Mucosa of descending colon (tissue), 3 donors: ENCODE measurements around the gene ARHGAP26. TPM values are rescaled to one million over a fixed set of nuclear protein-coding genes. Genes with fewer than 3 reads are reported as not detected.
"Not testable (repeated sequence)": the region's sequence is repeated elsewhere in the genome, so short reads cannot be mapped to it uniquely, and the experiment has no call there.

Source experiments
- ATAC-seq: fragments of 200-7000 bp; cut with Tn5 transposase; one replicate; pipeline ENCODE4 v1.9.1; 2020; ENCODE audit warnings: mild to moderate bottlenecking, moderate library complexity
- DNase-seq, 3 donors: peaks; one replicate each; pipeline ENCODE4 v3.0.0-alpha.2; 2020
- H3K36me3 ChIP-seq: fragments of 200-600 bp; one replicate; pipeline ENCODE4 v1.8.0; 2021; ENCODE audit warnings: low read depth, mild to moderate bottlenecking
- H3K4me1 ChIP-seq: fragments of 200-600 bp; one replicate; pipeline ENCODE4 v1.8.0; 2021; ENCODE audit warnings: low read depth, mild to moderate bottlenecking
- H3K4me3 ChIP-seq: fragments of 200-600 bp; one replicate; pipeline ENCODE4 v1.8.0; 2021; ENCODE audit warnings: mild to moderate bottlenecking
- H3K9me3 ChIP-seq: fragments of 200-600 bp; one replicate; pipeline ENCODE4 v1.8.0; 2021; ENCODE audit warnings: mild to moderate bottlenecking
- intact Hi-C, 2 donors: fragments of 100-400 bp; cut with DNase I in 1 of 2; cut with micrococcal nuclease in 1 of 2; formaldehyde crosslinking; loops; one replicate each; pipeline versions ENCODE4 v1.11.0 to v1.11.1; 2022; cut with DNase I, micrococcal nuclease
- total RNA-seq, 3 donors: library from RNA; stranded (reverse); fragmentation: NEBNext Ultra II Directional in 2 of 3; extraction: Animal tissue kit (Norgen Biotek cat#: 25700) in 2 of 3; gene quantifications; one replicate each; pipeline versions ENCODE4 v1.2.1 to v1.2.4, GENCODE V29; 2021 to 2023
- TF ChIP-seq, protein P1 (sequence below): fragments of 200-600 bp; IDR thresholded peaks from one replicate; pipeline ENCODE4 v1.8.0; 2022; ENCODE audit warnings: antibody characterized with exemption, mild to moderate bottlenecking
- donor health status: DM: no; HTN: no; CAD: no; lungs with moderate emphysema.
- donor health status: DM: no; HTN: no; CAD: no.
- donor health status: DM: no; HTN: yes; CAD: no.

Gene ARHGAP26
- total RNA-seq, 3 donors from 2014 or later: 52.9 to 96.0 (median 67.8) TPM

DNA sequence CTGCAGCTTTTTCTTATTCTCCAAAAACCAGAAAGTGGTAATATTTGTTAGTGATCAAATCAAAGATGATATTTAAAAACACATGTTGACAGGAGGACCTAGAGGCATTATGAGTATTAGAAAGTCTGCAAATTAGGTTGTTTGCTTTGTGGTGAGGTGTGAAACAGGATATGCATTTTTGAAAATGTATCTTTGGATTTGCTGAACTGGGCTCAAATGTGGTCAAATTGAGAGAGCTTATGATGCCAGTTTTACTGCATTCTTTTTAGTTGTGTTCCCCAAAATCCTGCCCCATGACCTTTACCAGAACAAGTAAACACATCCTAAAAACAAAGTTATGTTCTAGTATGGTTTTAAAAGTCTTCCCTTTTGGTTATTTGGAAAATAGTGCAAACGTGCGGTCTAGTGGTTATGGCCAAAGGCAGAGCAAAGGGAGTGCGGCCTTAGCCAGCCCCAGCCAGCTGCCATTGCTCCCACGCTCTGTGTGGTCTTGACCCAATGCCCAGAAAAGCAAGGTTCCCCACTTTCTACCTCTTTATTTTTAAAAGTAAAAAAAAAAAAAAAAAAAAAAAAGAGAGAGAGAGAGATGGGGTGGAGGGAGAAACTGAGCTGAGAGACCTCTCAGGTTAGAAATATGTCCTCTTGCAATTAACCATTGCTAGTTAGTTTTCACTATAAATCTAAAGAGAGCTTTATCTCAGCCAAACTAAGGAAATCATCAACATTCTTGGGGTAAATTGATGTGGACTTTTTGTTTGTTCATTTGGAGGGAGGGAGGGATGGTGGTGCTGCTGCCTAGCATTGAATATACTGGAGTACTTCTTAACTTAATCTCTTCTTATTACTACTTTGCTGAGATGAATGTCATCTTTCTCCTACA, 176.6 kb downstream of the ARHGAP26 start:
- Histone ChIP-seq H3K4me1 (no peaks in the 10 kb centered on the region), H3K4me3 (no peak overlapping the region), H3K36me3 (no peaks in the 10 kb centered on the region), H3K9me3 (no peaks in the 10 kb centered on the region)
- no peak for ATAC-seq
- TF ChIP-seq, protein P1, sequence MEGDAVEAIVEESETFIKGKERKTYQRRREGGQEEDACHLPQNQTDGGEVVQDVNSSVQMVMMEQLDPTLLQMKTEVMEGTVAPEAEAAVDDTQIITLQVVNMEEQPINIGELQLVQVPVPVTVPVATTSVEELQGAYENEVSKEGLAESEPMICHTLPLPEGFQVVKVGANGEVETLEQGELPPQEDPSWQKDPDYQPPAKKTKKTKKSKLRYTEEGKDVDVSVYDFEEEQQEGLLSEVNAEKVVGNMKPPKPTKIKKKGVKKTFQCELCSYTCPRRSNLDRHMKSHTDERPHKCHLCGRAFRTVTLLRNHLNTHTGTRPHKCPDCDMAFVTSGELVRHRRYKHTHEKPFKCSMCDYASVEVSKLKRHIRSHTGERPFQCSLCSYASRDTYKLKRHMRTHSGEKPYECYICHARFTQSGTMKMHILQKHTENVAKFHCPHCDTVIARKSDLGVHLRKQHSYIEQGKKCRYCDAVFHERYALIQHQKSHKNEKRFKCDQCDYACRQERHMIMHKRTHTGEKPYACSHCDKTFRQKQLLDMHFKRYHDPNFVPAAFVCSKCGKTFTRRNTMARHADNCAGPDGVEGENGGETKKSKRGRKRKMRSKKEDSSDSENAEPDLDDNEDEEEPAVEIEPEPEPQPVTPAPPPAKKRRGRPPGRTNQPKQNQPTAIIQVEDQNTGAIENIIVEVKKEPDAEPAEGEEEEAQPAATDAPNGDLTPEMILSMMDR: no peak
- intact Hi-C loops: no loop called here
- no peak for DNase-seq

DNA sequence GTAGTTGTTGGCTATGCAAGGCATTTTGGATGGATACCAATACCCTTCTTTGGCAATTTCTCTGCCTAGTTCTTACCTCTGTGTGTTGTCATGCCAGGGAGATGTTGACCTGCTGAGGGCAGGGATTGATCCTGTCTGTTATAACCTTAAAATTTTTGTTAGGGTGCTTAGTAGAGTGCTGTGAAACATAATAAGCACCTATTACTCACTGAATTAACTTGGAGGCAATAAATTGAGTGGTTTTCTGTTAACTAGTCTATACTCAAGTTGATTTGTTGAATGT, 177.2 kb downstream of the ARHGAP26 start:
- no peaks in the 10 kb centered on the region for H3K36me3 ChIP-seq
- TF ChIP-seq, protein P1: no peak
- DNase-seq (no peak), ATAC-seq (no peak)
- no peak overlapping the region for H3K4me3 ChIP-seq
- H3K4me1 ChIP-seq: no peaks in the 10 kb centered on the region
- H3K9me3 ChIP-seq: no peaks in the 10 kb centered on the region
- intact Hi-C loops: no loop called here

DNA sequence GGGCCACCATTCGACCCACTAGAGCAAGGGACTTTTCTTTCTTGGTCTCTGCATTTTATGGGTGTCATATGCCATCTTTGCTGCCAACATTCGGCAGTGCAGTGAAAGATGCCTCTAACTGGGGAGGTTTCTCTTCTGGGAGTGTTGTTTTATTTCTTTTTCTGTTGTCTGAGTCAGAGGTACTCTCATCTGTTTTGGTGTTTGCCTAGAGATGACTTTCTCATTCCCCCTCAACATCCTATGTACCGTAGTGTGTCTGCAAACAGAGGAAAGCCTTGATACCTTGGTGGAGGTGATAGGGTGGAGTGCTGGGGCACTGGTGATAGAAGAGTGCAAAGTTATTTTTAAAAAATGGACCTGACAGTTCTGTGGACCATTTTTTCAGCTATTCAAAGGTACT, 182.1 kb downstream of the ARHGAP26 start:
- ATAC-seq (no peak), DNase-seq (no peak)
- Histone ChIP-seq H3K9me3 (no peaks in the 10 kb centered on the region), H3K4me3 (no peak overlapping the region), H3K4me1 (no peaks in the 10 kb centered on the region), H3K36me3 (no peaks in the 10 kb centered on the region)
- TF ChIP-seq, protein P1: no peak
- intact Hi-C loops: no loop called here

DNA sequence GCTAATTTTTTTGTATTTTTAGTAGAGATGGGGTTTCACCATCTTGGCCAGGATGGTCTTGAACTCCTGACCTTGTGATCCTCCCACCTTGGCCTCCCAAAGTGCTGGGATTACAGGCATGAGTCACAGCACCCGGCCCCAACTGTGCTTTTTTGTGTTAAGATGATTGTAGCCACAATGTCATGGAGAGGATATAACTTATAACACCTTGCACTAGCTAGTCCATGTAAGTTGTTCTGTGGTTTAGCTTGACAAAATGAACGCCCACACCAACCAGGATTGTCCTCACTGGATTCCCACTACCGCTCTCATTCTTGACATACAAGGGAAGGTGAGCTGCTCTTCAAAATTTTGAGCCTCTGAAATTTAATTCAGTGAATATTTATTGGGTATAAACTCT, 182.7 kb downstream of the ARHGAP26 start:
- H3K9me3 ChIP-seq, intact Hi-C loops, H3K4me3 ChIP-seq, DNase-seq, ATAC-seq, H3K36me3 ChIP-seq, H3K4me1 ChIP-seq: not testable (repeated sequence)

DNA sequence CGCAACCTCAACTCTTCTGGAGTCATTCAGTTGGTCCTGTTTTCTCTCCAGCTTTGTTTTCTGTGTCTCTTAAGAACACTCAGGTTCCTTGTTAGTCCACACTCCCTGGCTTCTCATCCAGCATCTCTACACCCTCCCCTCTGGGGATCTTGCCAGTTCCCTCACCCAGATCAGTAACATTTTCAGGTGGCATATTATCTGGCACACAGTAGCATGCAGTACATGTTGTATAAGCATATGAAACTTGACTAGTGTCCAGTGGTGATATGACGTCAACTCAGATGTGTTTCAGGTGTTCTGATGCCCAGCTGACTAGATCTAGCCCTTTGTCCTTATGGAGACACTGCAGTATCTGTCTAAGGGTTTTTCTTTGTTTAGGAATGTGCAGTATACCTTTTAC, 184.3 kb downstream of the ARHGAP26 start:
- Histone ChIP-seq H3K4me1 (no peaks in the 10 kb centered on the region), H3K36me3 (no peaks in the 10 kb centered on the region), H3K9me3 (no peaks in the 10 kb centered on the region), H3K4me3 (no peak overlapping the region)
- ATAC-seq (no peak), DNase-seq (no peak)
- intact Hi-C loops: no loop called here
- TF ChIP-seq, protein P1: no peak

DNA sequence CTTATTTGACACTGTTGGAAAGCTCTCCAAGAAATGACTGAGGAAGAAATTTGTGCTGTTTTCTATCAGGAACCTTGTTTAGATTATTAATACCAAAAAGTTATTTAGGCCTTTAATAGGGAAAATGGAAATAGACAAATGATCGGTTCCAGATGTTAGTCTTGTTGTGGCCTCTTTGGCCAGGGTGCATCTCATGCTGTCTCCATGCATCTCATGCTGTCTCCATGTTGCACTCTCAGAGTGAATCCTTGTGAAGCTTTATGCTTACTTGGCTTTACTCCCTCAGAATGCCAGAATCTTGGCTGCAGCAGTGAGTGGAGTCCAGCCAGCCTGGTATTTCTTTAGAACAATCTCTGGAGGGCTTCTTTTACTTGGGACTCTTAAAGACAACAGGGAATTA, 185.5 kb downstream of the ARHGAP26 start:
- intact Hi-C loops: no loop called here
- Histone ChIP-seq H3K4me3 (no peak overlapping the region), H3K9me3 (no peaks in the 10 kb centered on the region), H3K36me3 (no peaks in the 10 kb centered on the region), H3K4me1 (no peaks in the 10 kb centered on the region)
- ATAC-seq (no peak), DNase-seq (no peak)
- TF ChIP-seq, protein P1: no peak
